Measurements from ENCODE around the gene GALK2. TPM values are rescaled to one million over a fixed set of nuclear protein-coding genes. Genes with fewer than 3 reads are reported as not detected.

The GALK2 gene
- total and polyA plus RNA-seq, 2 of the 8 experiments (the other 6 are each of a cell fraction or from before 2014, with no cell fraction given), result 8.7 to 16.1 TPM

- H2AK5ac ChIP-seq (ENCODE audit: low read depth, low read length), result no peak overlapping the region
- H3K23ac ChIP-seq (ENCODE audit: insufficient read length), result no peak overlapping the region
- H3K27me3 ChIP-seq (replicated peaks in 1 of 4; ENCODE audit: control insufficient read depth in 3 of 4, extremely low read depth in 1 of 4, insufficient read depth in 3 of 4, low read length in 3 of 4), result no peaks in the 10 kb centered on the region; a peak in 2 of 7 replicates
- no peak overlapping the region for H2BK5ac ChIP-seq (ENCODE audit: low read depth, low read length)
- H3K9me3 ChIP-seq (ENCODE audit: insufficient read depth in 2 of 2, low read depth in 1 of 2, low read length in 1 of 2), result no peaks in the 10 kb centered on the region
- H2BK120ac ChIP-seq (replicated peaks; ENCODE audit: low read depth, low read length), result no peak overlapping the region
- H2BK12ac ChIP-seq (ENCODE audit: low read depth, low read length), result no peak overlapping the region
- TF ChIP-seq EZH2 (IDR thresholded peaks at IDR 0.05; ENCODE audit: low read depth, low read length, severe bottlenecking), result no peak
- H3K79me2 ChIP-seq (ENCODE audit: control insufficient read depth in 1 of 2, insufficient read depth in 2 of 2, low read length in 2 of 2), result no peaks in the 10 kb centered on the region
- no peak overlapping the region for H2AFZ ChIP-seq (ENCODE audit: low read length)
- DNase-seq (ENCODE audit: low read depth in 1 of 2, low spot score in 2 of 2) (no peak), FAIRE-seq (no peak)
- H4K20me1 ChIP-seq (replicated peaks in 1 of 2; ENCODE audit: control insufficient read depth in 1 of 2, insufficient read depth in 2 of 2, low read length in 2 of 2), result no peaks in the 10 kb centered on the region
- H3K9ac ChIP-seq (replicated peaks in 1 of 4; ENCODE audit: extremely low read depth in 1 of 4, low read depth in 3 of 4, low read length in 3 of 4), result no peak overlapping the region
- H2BK15ac ChIP-seq (ENCODE audit: low read length), result no peak overlapping the region
- no peak overlapping the region for H3K4me3 ChIP-seq (ENCODE audit: extremely low read depth in 1 of 4, insufficient read depth in 2 of 4, low read depth in 3 of 4, low read length in 4 of 4)
- no peak overlapping the region for H3K56ac ChIP-seq (replicated peaks; ENCODE audit: insufficient read length, low read depth, low read length)
- H3K36me3 ChIP-seq (ENCODE audit: control insufficient read depth in 2 of 4, insufficient read depth in 4 of 4, low read length in 3 of 4), result no peaks in the 10 kb centered on the region
- H3K14ac ChIP-seq (ENCODE audit: insufficient read length), result no peak overlapping the region
- H3K4me1 ChIP-seq (replicated peaks in 1 of 4; ENCODE audit: control insufficient read depth in 3 of 4, insufficient read depth in 4 of 4, low read length in 3 of 4), result no peaks in the 10 kb centered on the region
- ChIA-PET CTCF (ENCODE audit: partially characterized antibody) (no interaction called here), POLR2A (ENCODE audit: partially characterized antibody) (interaction anchor here (1.2 kb wide), 1 partner anchor 9 kb away, joined by 6 read pairs; the partner anchor contains the start of gene COPS2)
- no peak overlapping the region for H4K91ac ChIP-seq (replicated peaks; ENCODE audit: insufficient read length, low read length)
- no peak overlapping the region for H2BK20ac ChIP-seq (ENCODE audit: low read length)
- H3K27ac ChIP-seq (ENCODE audit: low read depth, low read length), result no peak overlapping the region
- H3K79me1 ChIP-seq (ENCODE audit: low read depth, low read length), result no peaks in the 10 kb centered on the region
- H4K8ac ChIP-seq (ENCODE audit: extremely low read depth, insufficient read depth, low read length), result no peak overlapping the region
- H4K5ac ChIP-seq (ENCODE audit: insufficient read length, low read depth, low read length), result no peak overlapping the region
- H3K18ac ChIP-seq (ENCODE audit: extremely low read depth, low read length), result no peak overlapping the region
- no peaks in the 10 kb centered on the region for H3K23me2 ChIP-seq (ENCODE audit: low read depth, low read length)
- no peak overlapping the region for H3K4me2 ChIP-seq (ENCODE audit: insufficient read depth in 1 of 2, low read depth in 2 of 2, low read length in 2 of 2)
- H3K4ac ChIP-seq (replicated peaks; ENCODE audit: insufficient read length, low read depth, low read length), result no peak overlapping the region
These were observed 5.2 kb upstream of the GALK2 start for GRCh38 chr15:49164865-49165264.

All from H1 (cell line).